ENCODE measurements around the gene METTL21C.

Gene METTL21C

DNA sequence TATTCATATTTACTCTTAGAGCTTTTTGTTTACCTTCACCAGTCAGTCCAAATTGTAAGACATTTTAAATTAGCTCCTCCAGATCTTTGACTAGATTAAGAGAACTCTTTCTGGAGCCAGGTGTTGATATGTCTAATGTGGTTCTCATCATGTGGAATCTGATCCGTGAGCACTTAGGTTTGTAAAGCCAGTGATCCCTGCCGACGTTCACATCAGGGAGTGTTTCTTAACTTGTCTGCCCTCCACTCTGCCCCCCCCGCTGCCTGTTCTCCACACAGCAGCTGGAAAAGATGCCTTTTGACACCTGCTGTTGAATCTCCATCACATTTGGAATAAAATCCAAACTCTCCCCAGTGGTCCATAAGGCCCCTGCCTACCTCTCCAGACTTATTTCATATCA, 17.7 kb downstream of the METTL21C start:
- Histone ChIP-seq H3K9me3 (ENCODE audit: control insufficient read depth in 5 of 5, low read length in 5 of 5) (peaks cover 0 to under 1% (median 0%) of the 10 kb centered on the region in 5 donors), H3K4me1 (ENCODE audit: control insufficient read depth in 5 of 5, insufficient read depth in 5 of 5, low read length in 5 of 5) (peaks cover 0 to 5% (median 3%) of the 10 kb centered on the region in 5 donors), H3K36me3 (ENCODE audit: control insufficient read depth in 5 of 5, insufficient read depth in 5 of 5, low read length in 5 of 5) (peaks cover 27 to 70% (median 54%) of the 10 kb centered on the region in 5 donors)

DNA sequence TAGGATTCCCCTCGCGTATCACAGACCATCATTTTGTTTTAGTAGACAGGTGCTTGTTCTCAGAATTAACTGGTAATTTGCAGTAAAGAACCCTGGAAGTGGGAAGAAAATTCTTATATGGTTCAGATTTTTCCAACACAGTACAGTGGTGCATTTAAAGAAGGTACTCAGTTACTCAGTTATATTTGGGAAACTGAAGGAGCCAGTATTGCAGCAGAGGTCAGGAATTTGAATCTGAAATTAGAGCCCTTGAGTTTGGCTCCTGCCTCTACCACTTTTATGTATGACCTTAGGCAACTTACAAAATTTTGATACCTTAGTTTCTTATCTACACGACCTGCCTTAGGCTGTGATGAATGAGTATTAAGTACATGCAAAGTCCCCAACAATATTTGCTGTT, 19.7 kb downstream of the METTL21C start:
- Histone ChIP-seq H3K36me3 (ENCODE audit: control insufficient read depth in 5 of 5, insufficient read depth in 5 of 5, low read length in 5 of 5) (peaks cover 33 to 81% (median 63%) of the 10 kb centered on the region in 5 donors), H3K27me3 (ENCODE audit: control insufficient read depth in 5 of 5, insufficient read depth in 4 of 5, low read length in 5 of 5) (no peaks in the 10 kb centered on the region), H3K4me3 (ENCODE audit: low read depth in 1 of 5, low read length in 5 of 5) (no peak overlapping the region), H3K27ac (ENCODE audit: low read depth, low read length) (no peak overlapping the region), H3K9ac (ENCODE audit: low read length in 5 of 5) (no peak overlapping the region), H3K9me3 (ENCODE audit: control insufficient read depth in 5 of 5, low read length in 5 of 5) (peaks cover 0 to 6% (median 1%) of the 10 kb centered on the region in 5 donors), H3K4me1 (ENCODE audit: control insufficient read depth in 5 of 5, insufficient read depth in 5 of 5, low read length in 5 of 5) (no peaks in the 10 kb centered on the region)

More for the DNA sequence above, 17.7 kb downstream of the METTL21C start:
- H3K27me3 ChIP-seq (ENCODE audit: control insufficient read depth in 5 of 5, insufficient read depth in 4 of 5, low read length in 5 of 5), result no peaks in the 10 kb centered on the region
- H3K4me3 ChIP-seq (ENCODE audit: low read depth in 1 of 5, low read length in 5 of 5), result no peak overlapping the region
- no peak overlapping the region for H3K27ac ChIP-seq (ENCODE audit: low read depth, low read length)
- H3K9ac ChIP-seq (ENCODE audit: low read length in 5 of 5), result no peak overlapping the region

GRCh38 chr13:102670130-102670529, 24.7 kb downstream of the METTL21C start:
- Histone ChIP-seq H3K9ac (ENCODE audit: low read length in 5 of 5) (no peak overlapping the region), H3K36me3 (ENCODE audit: control insufficient read depth in 5 of 5, insufficient read depth in 5 of 5, low read length in 5 of 5) (peaks cover 43 to 82% (median 61%) of the 10 kb centered on the region in 5 donors), H3K27me3 (ENCODE audit: control insufficient read depth in 5 of 5, insufficient read depth in 4 of 5, low read length in 5 of 5) (no peaks in the 10 kb centered on the region), H3K4me3 (ENCODE audit: low read depth in 1 of 5, low read length in 5 of 5) (no peak overlapping the region), H3K27ac (ENCODE audit: low read depth, low read length) (no peak overlapping the region), H3K9me3 (ENCODE audit: control insufficient read depth in 5 of 5, low read length in 5 of 5) (peaks cover 0 to 7% (median 4%) of the 10 kb centered on the region in 5 donors), H3K4me1 (ENCODE audit: control insufficient read depth in 5 of 5, insufficient read depth in 5 of 5, low read length in 5 of 5) (no peaks in the 10 kb centered on the region)

- H3K9ac ChIP-seq (ENCODE audit: low read length in 5 of 5), result no peak overlapping the region
- H3K27me3 ChIP-seq (ENCODE audit: control insufficient read depth in 5 of 5, insufficient read depth in 4 of 5, low read length in 5 of 5), result no peaks in the 10 kb centered on the region
- H3K36me3 ChIP-seq (ENCODE audit: control insufficient read depth in 5 of 5, insufficient read depth in 5 of 5, low read length in 5 of 5), result peaks cover 43 to 74% (median 57%) of the 10 kb centered on the region in 5 donors
- no peak overlapping the region for H3K27ac ChIP-seq (ENCODE audit: low read depth, low read length)
- no peaks in the 10 kb centered on the region for H3K4me1 ChIP-seq (ENCODE audit: control insufficient read depth in 5 of 5, insufficient read depth in 5 of 5, low read length in 5 of 5)
- no peak overlapping the region for H3K4me3 ChIP-seq (ENCODE audit: low read depth in 1 of 5, low read length in 5 of 5)
- H3K9me3 ChIP-seq (ENCODE audit: control insufficient read depth in 5 of 5, low read length in 5 of 5), result peaks cover 0 to 7% (median 4%) of the 10 kb centered on the region in 5 donors
These were observed 26.9 kb downstream of the METTL21C start for GRCh38 chr13:102667911-102668310.

GRCh38 chr13:102667023-102667422, 27.8 kb downstream of the METTL21C start:
- Histone ChIP-seq H3K4me3 (ENCODE audit: low read depth in 1 of 5, low read length in 5 of 5) (no peak overlapping the region), H3K9ac (ENCODE audit: low read length in 5 of 5) (no peak overlapping the region), H3K27ac (ENCODE audit: low read depth, low read length) (no peak overlapping the region), H3K9me3 (ENCODE audit: control insufficient read depth in 5 of 5, low read length in 5 of 5) (peaks cover 0 to 7% (median 4%) of the 10 kb centered on the region in 5 donors), H3K36me3 (ENCODE audit: control insufficient read depth in 5 of 5, insufficient read depth in 5 of 5, low read length in 5 of 5) (peaks cover 36 to 67% (median 50%) of the 10 kb centered on the region in 5 donors), H3K4me1 (ENCODE audit: control insufficient read depth in 5 of 5, insufficient read depth in 5 of 5, low read length in 5 of 5) (no peaks in the 10 kb centered on the region), H3K27me3 (ENCODE audit: control insufficient read depth in 5 of 5, insufficient read depth in 4 of 5, low read length in 5 of 5) (no peaks in the 10 kb centered on the region)

DNA sequence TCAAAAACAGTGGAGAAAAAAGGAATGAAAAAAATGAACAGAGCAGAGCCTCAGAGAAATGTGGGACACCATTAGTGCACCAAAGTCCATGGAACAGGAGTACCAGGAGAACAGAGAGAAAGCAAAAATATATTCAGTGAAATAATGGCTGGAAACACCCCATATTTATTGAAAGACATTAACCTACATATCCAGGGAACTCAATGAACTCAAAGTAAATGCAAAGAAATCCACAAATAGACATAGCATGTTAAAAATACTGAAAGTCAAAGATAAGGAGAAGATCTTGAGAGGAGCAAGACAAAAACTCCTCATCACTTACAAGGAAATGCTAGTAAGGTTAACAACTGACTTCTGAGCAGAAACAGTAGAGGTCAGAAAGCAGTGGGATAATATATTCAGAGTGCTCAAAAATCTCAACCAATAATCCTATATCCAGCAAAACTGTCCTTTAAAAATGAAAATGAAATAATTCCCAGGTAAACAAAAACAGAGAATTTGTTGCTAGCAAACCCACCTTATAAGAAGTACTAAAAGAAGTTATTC, 35.6 kb downstream of the METTL21C start:
- peaks cover 0 to 9% (median 0%) of the 10 kb centered on the region in 5 donors for H3K4me1 ChIP-seq (ENCODE audit: control insufficient read depth in 5 of 5, insufficient read depth in 5 of 5, low read length in 5 of 5)
- H3K36me3 ChIP-seq (ENCODE audit: control insufficient read depth in 5 of 5, insufficient read depth in 5 of 5, low read length in 5 of 5), result peaks cover 23 to 50% (median 27%) of the 10 kb centered on the region in 5 donors

DNA sequence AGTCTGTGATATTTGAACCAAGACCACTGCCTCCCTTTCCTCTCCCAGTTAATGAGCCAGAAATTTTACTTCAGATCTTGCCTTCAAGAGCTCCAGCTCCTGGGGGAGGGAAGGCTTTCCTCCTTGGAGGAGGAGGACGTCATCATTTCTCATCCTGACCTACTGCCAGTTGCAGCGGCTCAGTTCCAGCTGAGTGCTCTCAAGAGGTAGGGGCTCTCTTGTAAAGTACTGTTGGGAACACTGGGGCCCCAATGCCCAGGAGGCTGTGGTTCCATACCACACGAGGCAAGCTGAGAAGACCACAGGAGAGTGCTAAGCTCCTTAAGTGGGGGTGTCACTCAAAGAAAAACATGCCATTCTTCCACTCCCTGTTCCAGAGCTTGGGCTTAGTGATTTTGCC, 36.2 kb downstream of the METTL21C start:
- H3K4me3 ChIP-seq (ENCODE audit: low read depth in 1 of 5, low read length in 5 of 5), result no peak overlapping the region
- H3K9ac ChIP-seq (ENCODE audit: low read length in 5 of 5), result no peak overlapping the region
- peaks cover 0 to 9% (median 0%) of the 10 kb centered on the region in 5 donors for H3K4me1 ChIP-seq (ENCODE audit: control insufficient read depth in 5 of 5, insufficient read depth in 5 of 5, low read length in 5 of 5)
- H3K27ac ChIP-seq (ENCODE audit: low read depth, low read length), result no peak overlapping the region
- H3K27me3 ChIP-seq (ENCODE audit: control insufficient read depth in 5 of 5, insufficient read depth in 4 of 5, low read length in 5 of 5), result no peaks in the 10 kb centered on the region
- H3K9me3 ChIP-seq (ENCODE audit: control insufficient read depth in 5 of 5, low read length in 5 of 5), result no peaks in the 10 kb centered on the region
- peaks cover 21 to 46% (median 23%) of the 10 kb centered on the region in 5 donors for H3K36me3 ChIP-seq (ENCODE audit: control insufficient read depth in 5 of 5, insufficient read depth in 5 of 5, low read length in 5 of 5)

More for the DNA sequence above, 35.6 kb downstream of the METTL21C start:
- Histone ChIP-seq H3K9me3 (ENCODE audit: control insufficient read depth in 5 of 5, low read length in 5 of 5) (no peaks in the 10 kb centered on the region), H3K27me3 (ENCODE audit: control insufficient read depth in 5 of 5, insufficient read depth in 4 of 5, low read length in 5 of 5) (no peaks in the 10 kb centered on the region), H3K4me3 (ENCODE audit: low read depth in 1 of 5, low read length in 5 of 5) (no peak overlapping the region), H3K9ac (ENCODE audit: low read length in 5 of 5) (no peak overlapping the region), H3K27ac (ENCODE audit: low read depth, low read length) (no peak overlapping the region)

DNA sequence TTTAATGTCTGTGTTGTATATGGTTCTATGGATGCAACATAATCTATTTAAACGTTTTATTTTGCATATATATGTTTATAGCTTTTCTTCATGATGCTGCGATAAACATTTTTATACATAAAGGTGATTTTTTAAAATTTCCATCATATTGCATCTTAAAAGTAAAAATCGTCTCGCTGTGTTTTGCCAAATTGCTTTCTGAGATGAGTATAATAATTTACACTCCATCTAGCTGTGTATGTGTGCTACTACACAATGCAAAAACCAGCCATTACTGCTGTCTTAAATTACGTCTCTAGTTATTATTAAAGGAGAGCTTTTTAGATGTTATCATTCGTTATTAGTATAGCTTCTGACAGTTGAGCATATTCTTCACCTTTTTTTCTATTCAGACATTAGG, 37.2 kb downstream of the METTL21C start:
- no peak overlapping the region for H3K27ac ChIP-seq (ENCODE audit: low read depth, low read length)
- peaks cover 0 to 9% (median 0%) of the 10 kb centered on the region in 5 donors for H3K4me1 ChIP-seq (ENCODE audit: control insufficient read depth in 5 of 5, insufficient read depth in 5 of 5, low read length in 5 of 5)
- no peak overlapping the region for H3K9ac ChIP-seq (ENCODE audit: low read length in 5 of 5)
- peaks cover 20 to 51% (median 27%) of the 10 kb centered on the region in 5 donors for H3K36me3 ChIP-seq (ENCODE audit: control insufficient read depth in 5 of 5, insufficient read depth in 5 of 5, low read length in 5 of 5)
- H3K9me3 ChIP-seq (ENCODE audit: control insufficient read depth in 5 of 5, low read length in 5 of 5), result no peaks in the 10 kb centered on the region
- no peak overlapping the region for H3K4me3 ChIP-seq (ENCODE audit: low read depth in 1 of 5, low read length in 5 of 5)
- H3K27me3 ChIP-seq (ENCODE audit: control insufficient read depth in 5 of 5, insufficient read depth in 4 of 5, low read length in 5 of 5), result no peaks in the 10 kb centered on the region

- Histone ChIP-seq H3K27ac (ENCODE audit: low read depth, low read length) (no peak overlapping the region), H3K36me3 (ENCODE audit: control insufficient read depth in 5 of 5, insufficient read depth in 5 of 5, low read length in 5 of 5) (peaks cover 24 to 54% (median 35%) of the 10 kb centered on the region in 5 donors), H3K27me3 (ENCODE audit: control insufficient read depth in 5 of 5, insufficient read depth in 4 of 5, low read length in 5 of 5) (no peaks in the 10 kb centered on the region), H3K4me3 (ENCODE audit: low read depth in 1 of 5, low read length in 5 of 5) (no peak overlapping the region), H3K4me1 (ENCODE audit: control insufficient read depth in 5 of 5, insufficient read depth in 5 of 5, low read length in 5 of 5) (peaks cover 0 to 9% (median 0%) of the 10 kb centered on the region in 5 donors), H3K9me3 (ENCODE audit: control insufficient read depth in 5 of 5, low read length in 5 of 5) (no peaks in the 10 kb centered on the region), H3K9ac (ENCODE audit: low read length in 5 of 5) (no peak overlapping the region)
These were observed 40.1 kb downstream of the METTL21C start for GRCh38 chr13:102654756-102655155.

GRCh38 chr13:102651892-102652291, 43.0 kb downstream of the METTL21C start:
- H3K36me3 ChIP-seq (ENCODE audit: control insufficient read depth in 5 of 5, insufficient read depth in 5 of 5, low read length in 5 of 5), result peaks cover 34 to 64% (median 46%) of the 10 kb centered on the region in 5 donors
- peaks cover 0 to 9% (median 0%) of the 10 kb centered on the region in 5 donors for H3K4me1 ChIP-seq (ENCODE audit: control insufficient read depth in 5 of 5, insufficient read depth in 5 of 5, low read length in 5 of 5)
- H3K27ac ChIP-seq (ENCODE audit: low read depth, low read length), result no peak overlapping the region
- no peaks in the 10 kb centered on the region for H3K27me3 ChIP-seq (ENCODE audit: control insufficient read depth in 5 of 5, insufficient read depth in 4 of 5, low read length in 5 of 5)
- no peak overlapping the region for H3K4me3 ChIP-seq (ENCODE audit: low read depth in 1 of 5, low read length in 5 of 5)
- H3K9ac ChIP-seq (ENCODE audit: low read length in 5 of 5), result no peak overlapping the region
- no peaks in the 10 kb centered on the region for H3K9me3 ChIP-seq (ENCODE audit: control insufficient read depth in 5 of 5, low read length in 5 of 5)
